Raji (cell line): ENCODE measurements around the gene POLR2E.

Source experiments
- POLR2A ChIP-seq: IDR thresholded peaks from 2 replicates; pipeline ENCODE4 v1.6.1; 2011; ENCODE audit warnings: low read depth, low read length, control low read depth; ENCODE audit not compliant: insufficient read depth

POLR2E gene

GRCh38 chr19:1118999-1119398 lies 23.8 kb upstream of the POLR2E start:
- TF ChIP-seq POLR2A: no peak

- TF ChIP-seq POLR2A: no peak
Measured at GRCh38 chr19:1117654-1118053, 22.5 kb upstream of the POLR2E start.

GRCh38 chr19:1116726-1117581 lies 21.8 kb upstream of the POLR2E start:
- TF ChIP-seq POLR2A: no peak

- TF ChIP-seq POLR2A: no peak
Measured at GRCh38 chr19:1115646-1116420, 20.7 kb upstream of the POLR2E start.

GRCh38 chr19:1113986-1114483 lies 18.9 kb upstream of the POLR2E start:
- no peak for TF ChIP-seq POLR2A

GRCh38 chr19:1113030-1113985 lies 18.1 kb upstream of the POLR2E start:
- no peak for TF ChIP-seq POLR2A

- TF ChIP-seq POLR2A: no peak
Measured at GRCh38 chr19:1112268-1113029, 17.3 kb upstream of the POLR2E start.

GRCh38 chr19:1111641-1112267 lies 16.6 kb upstream of the POLR2E start:
- TF ChIP-seq POLR2A: no peak

GRCh38 chr19:1110809-1111640 lies 15.8 kb upstream of the POLR2E start:
- no peak for TF ChIP-seq POLR2A

GRCh38 chr19:1109697-1110671 lies 14.8 kb upstream of the POLR2E start:
- TF ChIP-seq POLR2A: 0 out of 2 replicates have a peak, but pooled peaks have one; percentile 15

- TF ChIP-seq POLR2A: no peak
Measured at GRCh38 chr19:1109032-1109551, 13.9 kb upstream of the POLR2E start.
